ENCODE measurements around the gene ZNF784.

DNA sequence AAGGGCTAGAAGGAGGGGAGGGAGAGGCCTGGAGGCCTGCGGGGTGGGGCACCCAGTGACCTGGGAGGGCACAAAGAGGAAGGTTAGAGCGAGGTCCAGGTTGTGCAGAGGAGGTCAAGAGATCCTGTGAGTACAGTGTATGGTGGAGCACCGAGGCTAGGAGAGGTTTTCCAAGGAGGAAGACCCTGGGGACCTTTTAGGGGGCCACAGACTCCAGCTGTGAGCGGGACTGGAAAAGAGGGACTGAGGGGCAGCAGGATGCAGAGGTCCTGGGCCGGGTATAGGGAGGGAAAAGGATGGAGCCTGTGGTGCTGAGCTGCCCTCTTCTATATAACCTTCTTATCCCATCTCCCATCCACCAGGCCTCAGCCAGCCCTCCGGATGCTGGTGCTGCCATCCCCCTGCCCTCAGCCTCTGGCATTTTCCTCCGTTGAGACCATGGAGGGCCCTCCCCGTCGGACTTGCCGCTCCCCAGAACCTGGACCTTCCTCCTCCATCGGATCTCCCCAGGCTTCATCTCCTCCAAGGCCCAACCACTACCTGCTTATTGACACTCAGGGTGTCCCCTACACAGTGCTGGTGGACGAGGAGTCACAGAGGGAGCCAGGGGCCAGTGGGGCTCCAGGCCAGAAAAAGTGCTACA lies 19.9 kb upstream of the ZNF784 start:
- TF ChIP-seq ZNF707 (CRISPR knock-in tag; conservative IDR thresholded peaks at IDR 0.05) (no peak), EGR1 (conservative IDR thresholded peaks at IDR 0.05) (no peak)
- TF ChIP-seq, protein P1, sequence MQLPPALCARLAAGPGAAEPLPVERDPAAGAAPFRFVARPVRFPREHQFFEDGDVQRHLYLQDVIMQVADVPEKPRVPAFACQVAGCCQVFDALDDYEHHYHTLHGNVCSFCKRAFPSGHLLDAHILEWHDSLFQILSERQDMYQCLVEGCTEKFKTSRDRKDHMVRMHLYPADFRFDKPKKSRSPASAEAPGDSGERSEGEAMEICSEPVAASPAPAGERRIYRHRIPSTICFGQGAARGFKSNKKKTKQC (CRISPR knock-in tag; IDR thresholded peaks at IDR 0.05), result no peak

Data from K562 (cell line).